Fibroblast of skin of left quadriceps (primary cell): ENCODE measurements around the gene PRKCE.

Experiments
- DNase-seq, 2 experiments: peaks; one replicate each; pipeline ENCODE4 v3.0.0-alpha.2; 2013; ENCODE audit warnings: low read depth in 2 of 2

PRKCE gene

DNA sequence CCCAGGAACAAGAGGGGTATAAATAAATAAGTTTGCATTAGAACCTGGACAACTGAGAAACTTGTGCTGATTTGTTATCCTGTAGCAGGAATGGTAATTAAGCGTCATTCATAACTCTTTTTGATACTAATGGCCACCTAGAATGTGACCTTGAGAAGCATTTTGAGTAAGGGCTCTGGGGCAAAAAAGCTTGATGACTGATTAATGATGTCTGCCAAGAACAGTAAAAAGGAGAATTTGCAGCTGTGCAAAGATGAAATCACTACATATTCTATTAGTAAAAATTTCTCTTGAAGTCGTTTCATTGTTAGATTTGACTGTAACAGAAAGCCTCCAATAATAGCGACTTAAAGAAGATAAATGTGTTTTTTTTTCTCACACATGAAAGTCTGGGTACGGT lies 157.7 kb downstream of the PRKCE start:
- DNase-seq = no peak

DNA sequence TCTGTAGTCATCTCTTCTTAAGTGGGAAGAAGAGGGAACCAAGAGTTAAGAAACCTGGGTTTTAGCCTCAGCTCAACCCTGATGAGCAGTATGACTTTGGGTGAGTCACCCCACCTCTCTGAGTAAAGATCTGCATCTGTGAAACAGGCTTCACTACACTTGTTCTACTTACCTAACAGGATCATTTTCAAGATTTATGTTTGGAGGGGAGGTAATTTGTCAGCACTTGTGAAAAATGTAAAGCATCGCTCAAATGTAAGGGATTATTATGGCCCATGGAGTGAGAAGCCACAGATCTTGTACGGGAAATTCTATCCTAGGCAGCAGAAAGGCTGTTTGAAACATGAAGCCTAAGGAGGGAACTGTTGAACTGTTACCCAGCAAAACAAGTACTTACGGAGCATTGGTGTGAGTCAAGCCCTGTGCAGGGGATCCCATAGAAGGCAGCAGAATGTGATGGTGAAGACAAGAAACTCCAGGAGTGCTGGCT lies 160.6 kb downstream of the PRKCE start:
- peak; percentile 77 to 80 for DNase-seq

DNA sequence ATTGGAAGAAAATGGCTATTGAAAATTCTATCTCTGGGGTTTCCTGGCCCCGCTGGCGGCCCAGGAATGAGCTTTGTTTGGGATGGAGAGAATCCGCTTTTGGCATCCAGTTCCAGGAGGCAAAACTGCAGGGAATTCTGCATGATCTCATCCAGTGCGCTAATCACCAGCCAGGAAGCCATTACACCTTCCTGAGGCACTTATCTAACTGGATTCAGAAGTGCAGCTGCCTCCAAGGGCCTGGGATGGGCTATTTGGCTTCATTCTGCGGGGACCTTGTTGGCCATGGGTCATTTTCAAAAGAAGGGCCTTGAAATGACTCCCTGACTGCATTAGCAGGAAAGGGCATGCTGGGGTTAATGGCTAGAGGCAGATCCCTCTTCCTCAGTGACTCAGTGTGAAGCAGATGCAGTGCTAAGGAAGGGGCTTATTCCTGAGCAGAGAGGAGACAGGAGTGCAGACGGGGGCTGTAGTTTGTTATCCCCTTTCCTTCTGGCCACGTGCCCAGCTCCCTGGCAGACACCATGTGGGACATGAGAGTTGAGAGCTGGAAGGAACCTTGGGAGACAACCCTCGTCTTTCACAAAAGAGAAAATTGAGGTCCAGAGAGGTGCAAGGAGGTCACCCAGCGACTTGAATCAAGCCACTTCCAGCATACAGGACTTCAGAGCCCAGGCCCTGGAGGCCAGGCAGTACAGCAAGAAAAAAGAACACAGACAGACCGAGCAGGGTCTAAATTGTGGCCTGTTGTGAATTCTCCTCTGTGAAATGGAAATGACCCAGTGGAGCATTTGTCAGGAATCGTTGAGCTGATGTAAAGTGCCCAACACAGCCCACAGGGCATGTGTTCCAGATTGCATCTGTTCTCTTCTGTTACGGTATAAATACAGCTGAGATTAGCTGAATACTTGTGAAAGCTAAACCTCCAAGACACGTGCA lies 161.8 kb downstream of the PRKCE start:
- DNase-seq = peak in 1 of 2 experiments; percentile 23

DNA sequence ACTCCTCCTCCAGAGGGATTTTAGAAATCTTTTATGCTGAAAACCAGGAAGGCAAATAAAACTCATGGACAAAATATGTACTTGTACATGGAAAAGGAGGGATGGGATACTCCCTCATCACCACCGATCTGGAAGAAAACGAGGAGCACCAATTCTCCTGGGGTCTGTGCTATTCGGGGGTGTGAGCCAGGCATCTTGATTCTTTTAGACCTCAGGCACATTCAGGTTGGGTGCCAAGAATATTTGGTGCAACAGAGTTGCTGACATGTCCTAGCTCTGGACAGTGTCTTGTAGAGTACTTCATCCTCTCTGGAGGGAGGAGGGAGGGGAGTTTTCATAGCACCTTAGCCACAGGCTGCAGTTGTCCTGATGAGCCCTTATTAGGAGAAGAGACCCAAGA lies 163.0 kb downstream of the PRKCE start:
- DNase-seq = no peak

DNA sequence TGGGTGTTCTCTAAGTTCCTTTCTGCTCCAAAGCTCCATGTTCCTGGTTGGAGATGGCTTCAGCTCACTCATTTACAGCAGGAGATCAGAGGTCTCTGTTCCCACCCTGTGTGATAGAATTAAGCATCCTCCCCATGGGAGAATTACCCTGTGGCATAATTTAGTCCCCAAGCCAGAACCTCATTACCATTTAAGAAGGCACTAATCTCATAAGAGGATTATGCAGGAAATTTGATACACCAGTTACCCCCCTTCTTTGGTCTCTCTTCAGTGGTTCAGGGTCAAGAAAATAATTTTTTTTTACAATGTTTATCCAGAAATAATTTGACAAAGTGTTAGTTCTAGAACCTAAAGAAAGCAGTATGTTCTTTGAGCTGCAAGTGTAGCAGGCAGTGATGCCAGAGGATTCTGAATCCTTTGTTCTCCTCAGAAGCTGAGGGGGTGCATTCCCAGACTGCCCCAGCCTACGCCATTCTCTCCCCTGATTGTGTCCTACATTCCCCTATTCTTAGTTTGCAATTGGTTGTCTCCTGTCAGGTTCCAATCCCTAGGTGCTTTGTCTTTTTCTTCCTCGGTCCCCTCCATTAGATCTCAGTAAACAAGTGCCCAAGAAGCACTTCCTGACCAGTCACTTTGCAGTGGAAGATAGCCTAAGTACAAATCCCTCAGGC lies 163.6 kb downstream of the PRKCE start:
- DNase-seq = no peak

DNA sequence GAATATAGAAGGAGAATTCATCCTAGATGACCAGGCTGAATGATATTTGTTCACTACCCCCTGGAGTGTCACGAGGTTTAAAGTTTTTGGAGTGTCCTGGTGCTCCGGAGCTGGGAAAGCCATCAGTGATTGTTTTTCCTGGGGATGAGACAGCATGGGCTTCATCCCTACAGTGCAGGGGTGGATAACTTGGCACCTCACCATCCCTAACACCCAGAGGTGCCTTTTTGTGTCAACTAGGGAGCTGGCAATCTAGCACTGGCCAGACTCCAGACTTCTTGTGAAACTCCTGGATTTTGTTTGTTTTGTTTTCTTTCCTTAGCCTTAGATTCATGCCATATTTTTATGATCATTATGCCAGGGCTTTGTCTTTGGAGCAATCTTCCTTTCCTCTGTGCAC lies 164.8 kb downstream of the PRKCE start:
- no peak for DNase-seq

DNA sequence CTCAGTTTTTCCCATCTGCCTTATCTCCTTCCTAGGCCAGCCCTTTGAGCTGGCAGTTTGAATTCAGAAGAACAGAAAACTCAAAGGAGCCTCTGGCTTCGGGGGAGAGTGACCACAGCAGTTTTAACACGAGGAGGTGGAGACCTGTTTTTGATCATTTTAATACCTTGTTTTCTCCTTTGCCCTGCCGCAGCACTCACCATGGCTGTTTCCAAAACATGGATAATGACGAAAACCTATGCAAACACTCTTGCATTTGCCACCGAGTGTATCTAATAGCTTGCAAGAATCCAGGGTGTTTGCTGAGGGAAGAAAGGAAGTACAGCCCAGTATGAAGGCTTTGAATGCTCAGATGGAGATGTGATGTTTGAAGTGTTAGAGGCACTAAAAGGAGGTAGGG lies 167.1 kb downstream of the PRKCE start:
- DNase-seq = no peak

DNA sequence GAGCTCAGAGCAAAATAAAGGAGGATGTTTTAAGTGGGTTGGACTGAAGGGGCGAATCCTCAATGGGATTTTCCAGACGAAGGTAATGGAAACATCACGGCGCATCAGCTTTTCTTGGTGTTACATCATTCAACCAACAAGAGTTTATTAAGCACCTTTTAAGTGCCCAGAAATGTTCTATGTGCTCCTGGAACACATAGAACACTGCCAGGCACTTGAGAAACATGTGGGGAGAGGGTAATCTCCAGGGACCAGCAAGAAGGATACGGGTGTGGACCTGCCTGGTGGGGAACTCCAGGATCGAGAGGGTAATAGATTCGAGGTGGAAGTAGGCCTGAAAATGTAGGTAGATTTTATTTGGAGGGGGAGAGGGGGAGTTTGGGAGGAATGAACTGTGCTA lies 168.6 kb downstream of the PRKCE start:
- DNase-seq = no peak

DNA sequence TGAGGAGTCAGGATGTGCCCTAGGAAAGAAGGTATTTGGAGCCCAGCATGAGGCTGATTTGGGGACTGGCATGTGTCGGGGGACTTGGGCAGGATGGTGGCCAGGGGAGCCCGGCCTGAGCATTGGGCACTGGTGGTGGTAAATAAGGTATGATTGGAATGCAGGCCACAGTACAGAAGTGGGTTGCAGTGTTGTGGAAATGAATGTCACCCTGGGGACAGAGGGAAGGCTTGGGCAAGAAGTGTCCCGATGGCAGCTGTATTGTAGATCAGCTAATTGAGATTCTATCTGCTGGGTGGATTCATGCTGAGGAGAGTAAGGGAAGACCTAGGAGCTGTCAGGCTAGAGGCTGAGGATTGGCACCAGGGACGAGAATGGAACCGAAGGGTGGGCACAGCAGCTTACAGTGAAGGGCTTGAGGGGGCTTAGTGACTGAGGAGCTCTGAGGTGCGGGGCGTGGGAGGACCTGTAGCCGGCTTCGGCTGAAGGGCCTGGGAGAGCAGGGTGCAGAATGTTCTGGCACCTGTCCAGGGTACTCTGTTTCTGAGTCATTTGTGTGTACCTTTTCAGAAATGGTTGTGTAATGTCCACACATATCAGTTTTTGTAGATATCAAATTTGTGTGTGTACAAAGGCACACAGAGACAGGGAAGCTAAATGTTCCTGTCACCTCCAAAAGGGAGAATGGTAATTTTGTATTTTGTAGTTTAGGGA lies 170.2 kb downstream of the PRKCE start:
- no peak for DNase-seq

DNA sequence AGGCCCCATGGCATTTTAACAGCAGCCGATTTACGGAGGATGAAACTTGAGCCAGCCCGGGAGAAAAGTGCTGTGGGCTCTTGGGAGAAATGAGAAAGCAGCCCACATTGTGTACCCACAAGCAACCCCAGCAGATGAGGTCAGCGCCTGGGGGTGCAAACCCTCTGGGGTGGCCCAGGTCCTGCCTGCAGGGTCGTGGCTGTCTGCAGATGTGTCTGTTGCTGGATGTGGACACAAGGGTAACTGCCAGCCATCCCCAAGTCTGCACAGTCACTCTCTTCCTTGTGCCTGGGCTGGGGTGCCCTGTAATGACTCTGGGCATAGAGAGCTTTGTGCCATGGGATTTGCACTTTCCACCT lies 170.8 kb downstream of the PRKCE start:
- DNase-seq = no peak

DNA sequence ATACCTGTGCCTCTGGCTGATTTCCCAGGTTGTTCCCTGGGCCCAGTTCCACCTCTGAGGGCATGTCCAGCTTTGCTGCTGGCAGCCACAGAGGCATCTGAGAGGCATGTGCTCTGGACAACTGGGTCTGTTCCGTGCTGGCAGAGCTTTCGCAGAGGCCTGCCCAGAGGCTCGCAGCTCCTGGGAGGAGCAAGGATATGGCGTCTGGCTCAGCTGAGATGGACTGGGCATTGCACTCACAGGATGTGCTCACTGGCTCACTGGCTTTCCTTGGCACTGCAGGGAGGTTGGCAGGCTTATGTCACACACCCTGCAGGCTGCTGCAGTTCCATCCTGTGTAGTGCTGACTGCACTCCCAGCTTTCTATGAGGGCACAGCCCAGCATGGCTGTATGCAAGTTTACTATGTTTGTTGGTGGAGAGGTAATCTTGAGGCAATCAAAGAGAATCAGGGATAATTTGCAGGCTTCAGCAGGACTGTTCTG lies 172.3 kb downstream of the PRKCE start:
- no peak for DNase-seq

DNA sequence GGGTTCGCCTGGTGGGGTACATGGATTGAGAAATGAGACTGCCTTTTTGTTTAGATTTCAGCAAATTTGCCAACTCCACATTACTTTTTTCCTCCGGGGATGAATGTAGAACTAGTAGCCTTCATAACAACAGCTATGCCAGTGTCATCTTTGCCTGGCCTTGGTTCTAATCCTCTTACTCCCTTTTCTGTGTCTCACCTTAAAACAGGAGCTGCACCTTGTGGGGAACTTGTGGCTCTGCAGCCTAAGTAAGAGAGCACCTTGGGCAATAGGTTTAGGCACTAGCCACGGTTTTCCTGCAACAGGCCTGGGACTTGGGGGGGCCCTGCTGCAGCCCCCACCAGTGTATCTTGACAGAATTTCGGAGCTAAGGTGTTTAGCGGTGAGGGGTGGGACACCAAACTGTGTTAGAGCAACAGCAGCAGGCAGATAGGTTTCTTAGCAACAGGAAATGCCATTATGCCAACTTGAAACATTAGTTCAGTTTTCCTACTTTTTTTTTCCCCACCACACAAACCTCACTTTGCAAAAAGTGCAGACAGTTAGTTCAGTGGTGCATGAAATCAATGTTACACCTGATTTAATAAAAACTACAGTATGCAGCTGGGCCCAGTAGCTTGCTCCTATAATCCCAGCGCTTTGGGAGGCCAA lies 173.7 kb downstream of the PRKCE start:
- DNase-seq = no peak

DNA sequence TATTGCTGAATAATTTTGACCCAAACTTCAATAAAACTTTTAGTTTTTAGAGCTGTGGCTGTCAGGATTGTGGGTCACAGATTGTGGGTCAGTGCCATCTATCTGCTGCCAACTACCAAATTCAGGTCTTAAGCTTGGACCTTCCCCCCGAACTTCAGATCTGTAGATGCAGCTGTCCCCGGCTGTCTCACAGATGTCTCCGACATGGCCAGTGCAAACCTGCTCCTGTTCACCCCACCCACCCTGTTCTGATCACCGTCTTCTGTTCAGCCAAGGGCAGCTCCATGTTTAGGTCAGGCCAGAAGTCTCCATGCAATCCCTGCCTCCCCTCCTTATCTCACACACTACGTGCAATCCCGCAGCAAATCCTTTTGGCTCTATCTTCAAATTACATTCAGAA lies 175.0 kb downstream of the PRKCE start:
- no peak for DNase-seq

DNA sequence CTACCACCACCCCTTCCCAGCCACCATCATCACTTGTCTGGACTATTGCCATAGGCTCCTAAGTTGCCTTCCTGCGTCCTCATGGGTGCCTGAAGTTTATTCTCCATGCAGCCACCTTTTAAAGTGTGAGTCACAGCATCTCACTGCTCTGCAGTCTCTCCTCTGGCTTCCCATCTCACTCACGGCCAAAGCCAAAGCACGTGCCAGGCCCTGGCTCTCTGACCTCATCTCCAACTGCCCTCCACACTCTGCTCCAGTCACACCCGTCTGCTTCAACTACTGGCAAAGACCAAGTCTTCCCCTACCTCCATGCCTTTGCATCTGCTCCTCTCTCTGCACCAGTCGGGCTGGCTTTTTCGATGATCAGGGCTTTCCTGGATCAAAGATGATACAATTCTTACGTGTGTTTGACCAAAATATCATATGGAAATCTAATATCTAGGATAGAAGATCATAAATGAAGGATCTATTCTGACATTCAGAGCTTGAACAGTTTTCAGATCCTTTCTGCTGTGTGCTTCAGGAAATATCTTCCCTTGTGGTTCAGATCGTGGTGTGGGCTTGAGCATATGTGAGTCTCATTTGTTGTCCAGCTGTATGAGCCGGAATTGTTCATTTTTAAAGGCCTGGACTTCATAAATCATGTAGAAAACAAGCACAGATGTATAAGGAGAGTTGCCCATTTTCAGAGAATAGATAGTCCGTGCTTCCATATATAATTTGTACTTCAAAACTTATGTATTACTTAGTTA lies 175.6 kb downstream of the PRKCE start:
- DNase-seq = no peak

DNA sequence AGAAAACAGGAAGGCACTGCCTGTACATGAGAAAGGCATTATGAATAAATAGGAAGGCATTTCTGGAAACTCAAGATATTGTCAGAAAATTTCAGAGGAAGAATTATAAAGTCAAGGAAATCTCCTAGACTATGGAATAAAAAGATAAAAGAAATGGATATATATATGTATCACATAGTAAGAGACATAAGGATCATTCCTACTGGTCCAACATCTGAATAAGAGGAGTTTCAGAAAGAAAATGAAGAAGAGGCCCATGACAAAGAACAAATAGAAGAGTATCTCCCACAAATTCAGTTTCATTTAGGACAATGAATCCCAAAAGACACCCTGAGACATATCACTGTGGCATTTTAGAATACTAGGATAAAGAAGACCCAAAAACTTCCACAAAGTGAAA lies 178.8 kb downstream of the PRKCE start:
- DNase-seq = no peak

DNA sequence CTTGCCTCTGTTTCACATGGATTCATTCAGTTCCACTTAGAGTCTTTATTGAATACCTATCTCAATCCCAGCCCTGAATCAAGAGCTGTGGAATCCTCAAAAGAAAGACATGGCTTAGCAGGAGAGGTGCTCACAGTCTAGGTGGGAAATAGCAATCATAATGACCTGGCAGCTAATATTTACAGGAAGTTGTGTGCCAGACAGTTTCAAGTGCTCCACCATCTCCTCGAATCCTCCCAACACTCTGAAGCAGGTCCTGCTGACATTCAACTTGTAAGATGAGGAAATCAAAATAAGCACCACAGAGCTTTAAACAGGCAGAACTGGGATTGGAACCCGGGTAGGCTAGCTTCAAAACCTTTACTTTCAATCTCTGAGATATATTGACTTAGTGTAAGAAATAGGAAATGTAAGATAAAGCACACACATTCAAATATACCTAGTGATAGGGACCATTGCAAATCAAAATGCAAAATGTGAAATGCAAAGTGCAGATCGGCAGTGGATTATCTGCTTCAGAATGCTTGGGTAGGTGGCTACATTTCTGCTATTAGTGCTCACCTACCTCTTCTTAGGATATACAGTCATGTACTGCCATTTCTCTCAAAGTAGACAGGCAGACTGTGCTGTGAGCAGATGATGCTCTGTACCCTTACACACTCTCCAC lies 182.0 kb downstream of the PRKCE start:
- DNase-seq = no peak

DNA sequence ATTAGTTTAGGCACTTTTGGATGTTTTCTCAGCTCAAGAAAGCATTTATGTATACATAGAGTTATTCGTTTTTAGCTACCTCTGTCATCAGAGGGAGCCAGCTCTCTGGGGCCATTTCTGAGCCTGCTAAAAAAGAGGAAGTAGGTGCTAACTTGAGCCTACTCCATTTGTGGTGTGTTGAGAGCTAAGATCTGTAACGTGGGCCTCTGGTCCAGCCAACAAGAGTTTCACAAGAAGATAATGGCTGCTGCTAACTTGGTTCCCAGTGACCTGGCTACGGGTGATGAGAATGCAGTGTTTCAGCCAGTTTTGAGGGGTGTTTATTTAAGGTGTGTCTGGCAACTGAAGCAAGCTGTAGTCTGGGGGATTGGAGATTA lies 182.5 kb downstream of the PRKCE start:
- no peak for DNase-seq

DNA sequence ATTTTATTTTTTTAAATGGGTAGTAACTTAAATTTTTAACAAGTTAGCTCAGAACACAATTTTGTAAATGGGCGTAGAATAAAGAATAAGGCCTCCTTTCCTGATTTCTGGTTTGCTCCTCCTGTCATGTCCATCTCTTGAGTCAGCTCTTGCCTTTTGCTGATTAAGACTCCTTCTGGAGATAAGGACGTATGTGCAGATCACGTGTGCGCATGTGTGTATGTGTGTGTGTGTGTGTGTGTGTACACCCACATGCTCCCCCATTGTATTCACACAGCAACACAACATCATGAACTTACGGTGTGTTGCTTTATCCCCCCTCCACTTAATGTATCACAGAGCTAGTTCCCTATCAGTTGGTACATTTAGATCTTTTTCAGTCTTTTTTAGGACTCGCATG lies 182.9 kb downstream of the PRKCE start:
- DNase-seq = no peak

DNA sequence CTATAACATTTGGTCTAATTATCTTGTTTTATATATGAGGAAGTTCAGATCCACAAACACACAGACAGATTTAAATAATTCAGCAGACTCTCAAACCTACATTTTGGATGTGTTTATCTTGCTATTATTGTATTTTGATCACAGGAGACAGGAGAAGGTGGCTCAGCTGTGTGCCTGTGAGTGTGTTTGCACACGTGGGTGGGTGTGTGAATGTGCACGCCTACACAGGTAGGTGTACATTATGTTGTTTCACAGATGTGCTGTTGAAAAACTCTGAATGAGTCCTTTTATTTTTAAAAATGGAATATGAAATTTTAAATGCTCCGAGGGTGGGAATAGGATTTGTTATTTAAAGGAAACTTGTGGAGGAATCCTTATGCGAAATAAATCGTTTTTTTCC lies 183.4 kb downstream of the PRKCE start:
- DNase-seq = no peak

DNA sequence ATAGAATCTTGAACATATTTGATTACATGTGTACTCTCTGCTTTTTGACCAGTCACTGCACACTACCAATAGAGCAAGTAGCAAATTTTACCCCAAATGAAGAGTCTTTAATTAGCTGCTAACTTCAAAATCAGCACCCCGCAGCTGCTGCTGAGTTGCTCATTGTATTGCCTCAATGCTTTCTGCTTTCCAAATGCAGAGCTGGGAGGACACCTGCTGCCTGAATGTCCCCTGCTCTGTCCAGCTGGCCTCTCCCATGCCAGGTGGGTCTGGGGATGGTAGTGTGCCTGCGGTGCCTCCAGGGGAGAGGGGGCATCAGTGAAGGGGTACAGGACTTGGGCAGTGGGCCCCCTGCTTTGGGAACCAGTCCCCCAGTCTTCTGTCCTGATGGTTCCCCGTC lies 184.8 kb downstream of the PRKCE start:
- DNase-seq = no peak

DNA sequence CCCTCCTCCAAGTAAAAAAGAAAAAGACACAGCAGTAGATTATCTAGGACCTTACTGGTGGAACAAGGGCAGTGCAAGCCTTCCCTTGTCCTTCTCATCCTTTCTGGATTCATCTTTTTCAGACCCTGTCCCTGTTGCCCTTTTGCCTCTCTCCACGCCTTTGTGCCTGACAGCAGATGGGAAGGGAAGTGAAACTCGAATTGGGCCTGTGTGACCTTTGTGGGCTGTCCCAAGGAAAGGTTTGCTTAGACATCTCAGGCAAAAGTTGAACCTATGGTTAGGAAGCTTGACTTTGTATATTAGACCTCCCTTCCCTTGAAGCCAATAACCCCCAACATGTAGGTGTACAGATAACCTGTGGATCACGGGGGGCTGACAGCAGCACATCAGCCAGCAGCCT lies 185.3 kb downstream of the PRKCE start:
- DNase-seq = no peak
